GM21360 (cell line): ENCODE measurements around the gene DNHD1.
A peak's percentile ranks its signal among the peaks of the same experiment; 100 is the strongest.

Experiments used
- ATAC-seq: cut with Tn5 transposase; IDR thresholded peaks from one replicate; pipeline ENCODE4 v1.9.1; 2021; ENCODE audit warnings: mild to moderate bottlenecking, moderate library complexity; ENCODE audit not compliant: unreplicated experiment

DNHD1 gene

GRCh38 chr11:6583584-6583983, 86.5 kb downstream of the DNHD1 start:
- no peak for ATAC-seq

- no peak for ATAC-seq
Observed at GRCh38 chr11:6584528-6584927, 87.4 kb downstream of the DNHD1 start.

GRCh38 chr11:6586434-6587359, 89.6 kb downstream of the DNHD1 start:
- ATAC-seq = no peak

- ATAC-seq = no peak
Observed at GRCh38 chr11:6587360-6587953, 90.4 kb downstream of the DNHD1 start.

- ATAC-seq = no peak
Observed at GRCh38 chr11:6588018-6588417, 90.9 kb downstream of the DNHD1 start.

- ATAC-seq = no peak
Observed at GRCh38 chr11:6594142-6594768, 97.2 kb downstream of the DNHD1 start.

- ATAC-seq = no peak
Observed at GRCh38 chr11:6596239-6596877, 99.3 kb downstream of the DNHD1 start.

GRCh38 chr11:6598555-6598954, 101.5 kb downstream of the DNHD1 start:
- ATAC-seq = no peak

GRCh38 chr11:6599449-6599848, 102.4 kb downstream of the DNHD1 start:
- ATAC-seq = no peak

GRCh38 chr11:6599881-6600390, 102.9 kb downstream of the DNHD1 start:
- ATAC-seq = no peak

GRCh38 chr11:6601041-6601461, 104.0 kb downstream of the DNHD1 start:
- ATAC-seq = no peak

- no peak for ATAC-seq
Observed at GRCh38 chr11:6602096-6602940, 105.2 kb downstream of the DNHD1 start.

GRCh38 chr11:6603287-6604080, 106.4 kb downstream of the DNHD1 start, which contains the start of the genes ILK and RRP8:
TSS of gene ILK (plus strand) at chr11:6603774. CDS start at chr11:6604272, 498 bp downstream.
TSS of gene RRP8 (minus strand) at chr11:6603616. CDS start at chr11:6603502, 114 bp downstream.
- ATAC-seq = peak; percentile 70

GRCh38 chr11:6604081-6604626, 107.1 kb downstream of the DNHD1 start:
- ATAC-seq = peak; percentile 40

- no peak for ATAC-seq
Observed at GRCh38 chr11:6604790-6605189, 107.7 kb downstream of the DNHD1 start.

- peak; percentile 35 for ATAC-seq
Observed at GRCh38 chr11:6606471-6607189, 109.5 kb downstream of the DNHD1 start.

- no peak for ATAC-seq
Observed at GRCh38 chr11:6607190-6607795, 110.2 kb downstream of the DNHD1 start.

GRCh38 chr11:6608011-6608410, 110.9 kb downstream of the DNHD1 start:
- ATAC-seq = no peak
